PC-9 (cell line): ENCODE measurements around the gene ZBTB1. TPM values are rescaled to one million over a fixed set of nuclear protein-coding genes. Genes with fewer than 3 reads are reported as not detected.

Experiments used
- BruUV-seq: library from RNA; stranded (reverse); fragments of 400-500 nt; replicated peaks from 2 replicates; lab custom pipeline; 2021; lab: Mats Ljungman, UMichigan
- CTCF ChIA-PET: fragments of 300-600 bp; sonication (Branson Sonifier 250); formaldehyde crosslinking; loops from one replicate; lab custom pipeline; 2022; ENCODE audit warnings: antibody characterized with exemption; lab: Charles Lee
- POLR2A ChIA-PET: fragments of 300-600 bp; sonication (Branson Sonifier 250); formaldehyde crosslinking; loops from one replicate; lab custom pipeline; 2022; ENCODE audit warnings: antibody characterized with exemption; ENCODE audit not compliant: unreplicated experiment; lab: Charles Lee
- DNase-seq, 2 experiments: peaks; one replicate each; pipeline versions ENCODE4 v3.0.0 to v3.0.0-alpha.2; 2015 to 2022; ENCODE audit warnings: mixed read lengths in 1 of 2
- H2AFZ ChIP-seq: fragments of 200-600 bp; sonication (generic); 2 replicates; pipeline ENCODE4 v1.8.1; 2017; ENCODE audit warnings: antibody characterized with exemption
- H3F3A ChIP-seq: fragments of 200-600 bp; sonication (generic); 2 replicates; pipeline ENCODE4 v1.8.1; 2017; ENCODE audit warnings: antibody characterized with exemption, mild to moderate bottlenecking, low read depth; ENCODE audit not compliant: insufficient read depth
- H3K27ac ChIP-seq: fragments of 200-600 bp; sonication (generic); 2 replicates; pipeline ENCODE4 v1.6.1; 2016; ENCODE audit warnings: mixed run types
- H3K27me3 ChIP-seq: fragments of 200-600 bp; sonication (generic); 2 replicates; pipeline ENCODE4 v1.6.1; 2016; ENCODE audit warnings: low read depth, mixed run types; ENCODE audit not compliant: insufficient read depth
- H3K36me3 ChIP-seq: fragments of 200-600 bp; sonication (generic); 2 replicates; pipeline ENCODE4 v1.6.1; 2016; ENCODE audit warnings: low read depth, mixed run types
- H3K4me1 ChIP-seq: fragments of 200-600 bp; sonication (generic); replicated peaks from 2 replicates; pipeline ENCODE4 v1.6.1; 2016; ENCODE audit warnings: mixed run types; ENCODE audit not compliant: insufficient read depth
- H3K4me2 ChIP-seq: fragments of 200-600 bp; sonication (generic); 2 replicates; pipeline ENCODE4 v1.6.1; 2017; ENCODE audit warnings: mixed run types
- H3K4me3 ChIP-seq: fragments of 200-600 bp; sonication (generic); 2 replicates; pipeline ENCODE4 v1.6.1; 2016; ENCODE audit warnings: mixed run types
- H3K79me2 ChIP-seq: fragments of 200-600 bp; sonication (generic); 2 replicates; pipeline ENCODE4 v1.6.1; 2017; ENCODE audit warnings: low read depth, mixed run types
- H3K9me2 ChIP-seq: fragments of 200-600 bp; sonication (generic); 2 replicates; pipeline ENCODE4 v1.8.1; 2017; ENCODE audit warnings: mild to moderate bottlenecking; ENCODE audit not compliant: insufficient read depth
- H3K9me3 ChIP-seq: fragments of 200-600 bp; sonication (generic); 2 replicates; pipeline ENCODE4 v1.8.1; 2016; ENCODE audit warnings: low read depth; ENCODE audit not compliant: insufficient read depth
- H4K20me1 ChIP-seq: fragments of 200-600 bp; sonication (generic); 2 replicates; pipeline ENCODE4 v1.8.1; 2017; ENCODE audit not compliant: insufficient read depth
- CTCF ChIP-seq: fragments of 200-600 bp; sonication (generic); conservative IDR thresholded peaks from 2 replicates; pipeline ENCODE4 v1.6.1; 2017; ENCODE audit warnings: mixed run types, antibody characterized with exemption, mild to moderate bottlenecking, moderate library complexity
- EZH2 ChIP-seq: fragments of 200-600 bp; sonication (generic); IDR thresholded peaks from 2 replicates; pipeline ENCODE4 v1.8.0; 2017; ENCODE audit warnings: antibody characterized with exemption, low read depth
- intact Hi-C: fragments of 100-400 bp; cut with micrococcal nuclease; formaldehyde crosslinking; loops from one replicate; pipeline ENCODE4 v1.10.0; 2022; ENCODE audit not compliant: unreplicated experiment
- total RNA-seq: library from RNA; stranded (reverse); gene quantifications from 2 replicates; pipeline ENCODE4 v1.2.3, GENCODE V29; 2021

ZBTB1 gene
- total RNA-seq, 1 experiment from 2014 or later = 55.4 TPM

GRCh38 chr14:64573109-64573508 is 68.5 kb downstream of the ZBTB1 start:
- BruUV-seq = no TSS peak
- Histone ChIP-seq H3K9me2 (no peaks in the 10 kb centered on the region), H3K27ac (no peak overlapping the region), H3K27me3 (no peaks in the 10 kb centered on the region), H3K4me2 (no peak overlapping the region), H3K4me3 (no peak overlapping the region), H3K79me2 (no peaks in the 10 kb centered on the region), H3K4me1 (peaks cover 26% of the 10 kb centered on the region), H4K20me1 (no peaks in the 10 kb centered on the region), H3K9me3 (no peaks in the 10 kb centered on the region), H2AFZ (no peak overlapping the region), H3F3A (peaks cover 19% of the 10 kb centered on the region), H3K36me3 (no peaks in the 10 kb centered on the region)
- no peak for DNase-seq
- TF ChIP-seq CTCF (no peak), EZH2 (no peak)
- ChIA-PET POLR2A (no interaction called here), CTCF (no interaction called here)
- intact Hi-C loops = no loop called here

Other genes starting within 250 kb of the ZBTB1 start
- 0.20 TPM in 1 of 2 replicates, not detected in the other for gene ESR2, start 210.4 kb upstream of the ZBTB1 start, total RNA-seq
- gene MTHFD1, start 116.4 kb upstream of the ZBTB1 start, total RNA-seq = 130 and 161 TPM in 2 replicates
- 0.60 and 0.72 TPM in 2 replicates for gene AKAP5, start 39.3 kb upstream of the ZBTB1 start, total RNA-seq
- 18.6 and 22.9 TPM in 2 replicates for gene ZBTB25, start 932 bp upstream of the ZBTB1 start, total RNA-seq
- 11.0 and 14.3 TPM in 2 replicates for gene HSPA2, start 36.0 kb downstream of the ZBTB1 start, total RNA-seq
- 0.35 TPM in 1 of 2 replicates, not detected in the other for gene PPP1R36, start 45.2 kb downstream of the ZBTB1 start, total RNA-seq
- 59.3 and 61.7 TPM in 2 replicates for gene PLEKHG3, start 199.7 kb downstream of the ZBTB1 start, total RNA-seq